Heart right ventricle (tissue), 16 donors: ENCODE data around the gene LGR6. TPM values are rescaled to one million over a fixed set of nuclear protein-coding genes. Genes with fewer than 3 reads are reported as not detected.

Experiments
- ATAC-seq, 8 donors: fragments of 200-7000 bp; cut with Tn5 transposase; one replicate each; pipeline ENCODE4 v1.9.1; 2020; ENCODE audit warnings: mild to moderate bottlenecking in 8 of 8, moderate library complexity in 8 of 8, moderate number of reproducible peaks in 1 of 8
- DNase-seq, 2 donors: peaks; one replicate each; pipeline ENCODE4 v3.0.0-alpha.2; 2020
- H3K27ac ChIP-seq, 10 donors: fragments of 200-600 bp; sonication (generic) in 2 of 10; one replicate each; pipeline versions ENCODE4 v1.5.0 to v1.8.0; 2020 to 2022; ENCODE audit warnings: mild to moderate bottlenecking in 3 of 10
- H3K27me3 ChIP-seq, 7 donors: fragments of 200-600 bp; one replicate each; pipeline ENCODE4 v1.8.0; 2021 to 2022; ENCODE audit warnings: mild to moderate bottlenecking in 2 of 7
- H3K36me3 ChIP-seq, 9 donors: fragments of 200-600 bp; sonication (generic) in 1 of 9; one replicate each; pipeline versions ENCODE4 v1.5.0 to v1.8.0; 2020 to 2022; ENCODE audit warnings: mild to moderate bottlenecking in 2 of 9
- H3K4me1 ChIP-seq, 9 donors: fragments of 200-600 bp; sonication (generic) in 1 of 9; one replicate each; pipeline versions ENCODE4 v1.5.0 to v1.8.0; 2020 to 2022; ENCODE audit warnings: mild to moderate bottlenecking in 4 of 9
- H3K4me3 ChIP-seq, 10 donors: fragments of 200-600 bp; sonication (generic) in 2 of 10; one replicate each; pipeline versions ENCODE4 v1.5.0 to v1.8.0; 2020 to 2022; ENCODE audit warnings: mild to moderate bottlenecking in 7 of 10, moderate library complexity in 2 of 10
- H3K9me3 ChIP-seq, 11 donors: fragments of 200-600 bp in 10 of 11; sonication (generic) in 2 of 11; one replicate each; pipeline versions ENCODE4 v1.5.0 to v1.8.0; 2013 to 2022; ENCODE audit warnings: mild to moderate bottlenecking in 2 of 11, control low read depth in 1 of 11, moderate library complexity in 1 of 11
- WGBS, 2 donors: extraction: QIAGEN DNeasy Blood & Tissue Kit; methylation state at CpG; one replicate each; pipeline ENCODE4 v1.1.7; 2013; ENCODE audit warnings: inconsistent platforms in 1 of 2; 5-methylcytosine and 5-hydroxymethylcytosine counted together
- intact Hi-C, 10 donors: fragments of 100-400 bp; cut with DNase I; formaldehyde crosslinking; loops; one replicate each; pipeline versions ENCODE4 v1.11.1 to v1.14.2; 2022
- polyA plus RNA-seq, 2 donors: library from polyadenylated mRNA; stranded (reverse); fragments of 200-250 nt; gene quantifications; one replicate each; pipeline ENCODE4 v1.2.3, GENCODE V29; 2013
- total RNA-seq, 10 donors: library from RNA; stranded (reverse); fragmentation: NEBNext Ultra II Directional in 3 of 10; extraction: Animal tissue kit (Norgen Biotek cat#: 25700) in 3 of 10; gene quantifications; one replicate each; pipeline versions ENCODE4 v1.2.1 to v1.2.4, GENCODE V29; 2021 to 2023
- TF ChIP-seq, protein P1 (sequence below), 9 donors: fragments of 200-600 bp; sonication (generic) in 2 of 9; IDR thresholded peaks; one replicate each; pipeline versions ENCODE4 v1.5.0 to v1.8.0; 2021 to 2022; ENCODE audit warnings: antibody characterized with exemption in 9 of 9, mild to moderate bottlenecking in 5 of 9, moderate library complexity in 1 of 9
- donor health status: Arrhythmogenic right ventricular cardiomyopathy.
- donor health status: ischemic (EF 13 %, LVEDD 7.1; RV severe dilation, severe dysfunction).
- donor health status: healthy with polysubstance abuse.
- donor health status: DM: no; HTN: yes; CAD: no.
- donor health status: DM: no; HTN: no; CAD: no.
- donor health status: ischemic (EF 25% LVEDD 6.9; RV normal size, moderate dysfunction).
- donor health status: ischemic (EF 25% LVEDD 5.7; RV mildly dilated, moderate dysfunction).
- donor health status: healthy.
- donor health status: DM: yes; HTN: yes; CAD: no.
- donor health status: Ischemic cardiomyopathy.
- donor health status: ischemic (EF 35%, LVEDD 5.7; RV mildly dilated, moderate dysfunction).
- donor health status: nonischemic (EF 11% LVEDD 7.7; RV severe dilation, severe dysfunction).
- donor health status: DM: yes; HTN: yes; CAD: no.
- donor health status: PGD.
- donor health status: ischemic (EF 29% LVEDD 5.4; RV normal size, mild dysfunction).
- donor health status: nonischemic (EF 23%, LVEDD 6.1; RV moderate dilation, normal function).

LGR6 gene
- total and polyA plus RNA-seq, 12 donors: 0.19 to 13.5 (median 2.2) TPM

DNA sequence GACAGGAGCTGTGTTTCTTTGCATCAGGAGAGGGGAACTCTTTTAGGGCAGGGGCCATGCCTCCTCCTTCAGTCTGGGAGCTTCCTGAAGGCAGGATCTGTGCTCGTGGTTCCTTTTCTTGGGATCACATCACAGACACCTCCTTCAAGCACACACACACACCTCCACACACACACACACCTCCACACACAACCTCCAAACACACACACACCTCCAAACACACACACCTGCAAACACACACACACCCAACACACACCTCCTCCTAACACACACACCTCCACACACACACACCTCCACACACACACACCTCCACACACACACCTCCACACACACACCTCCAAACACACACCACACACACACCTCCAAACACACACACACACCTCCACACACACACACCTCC, 10.5 kb downstream of the LGR6 start:
- Histone ChIP-seq H3K27me3 (peaks cover 0 to 19% (median 4%) of the 10 kb centered on the region in 7 donors), H3K4me3 (no peak overlapping the region), H3K27ac (no peak overlapping the region), H3K4me1 (peaks cover 3 to 39% (median 21%) of the 10 kb centered on the region in 9 donors), H3K36me3 (no peaks in the 10 kb centered on the region), H3K9me3 (no peaks in the 10 kb centered on the region)
- DNase-seq (no peak), ATAC-seq (no peak)
- whole genome bisulfite sequencing, 2 donors: 32 to 67% methylated on average over 1 of the region's 1 CpG
- intact Hi-C loops: loop anchor here in 2 of 10 donors (1.0 to 5.0 kb wide), 2 partner anchors 10 to 83 kb away; no protein-coding TSS in a partner anchor
- TF ChIP-seq, protein P1, sequence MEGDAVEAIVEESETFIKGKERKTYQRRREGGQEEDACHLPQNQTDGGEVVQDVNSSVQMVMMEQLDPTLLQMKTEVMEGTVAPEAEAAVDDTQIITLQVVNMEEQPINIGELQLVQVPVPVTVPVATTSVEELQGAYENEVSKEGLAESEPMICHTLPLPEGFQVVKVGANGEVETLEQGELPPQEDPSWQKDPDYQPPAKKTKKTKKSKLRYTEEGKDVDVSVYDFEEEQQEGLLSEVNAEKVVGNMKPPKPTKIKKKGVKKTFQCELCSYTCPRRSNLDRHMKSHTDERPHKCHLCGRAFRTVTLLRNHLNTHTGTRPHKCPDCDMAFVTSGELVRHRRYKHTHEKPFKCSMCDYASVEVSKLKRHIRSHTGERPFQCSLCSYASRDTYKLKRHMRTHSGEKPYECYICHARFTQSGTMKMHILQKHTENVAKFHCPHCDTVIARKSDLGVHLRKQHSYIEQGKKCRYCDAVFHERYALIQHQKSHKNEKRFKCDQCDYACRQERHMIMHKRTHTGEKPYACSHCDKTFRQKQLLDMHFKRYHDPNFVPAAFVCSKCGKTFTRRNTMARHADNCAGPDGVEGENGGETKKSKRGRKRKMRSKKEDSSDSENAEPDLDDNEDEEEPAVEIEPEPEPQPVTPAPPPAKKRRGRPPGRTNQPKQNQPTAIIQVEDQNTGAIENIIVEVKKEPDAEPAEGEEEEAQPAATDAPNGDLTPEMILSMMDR (IDR thresholded peaks at IDR 0.05): no peak

DNA sequence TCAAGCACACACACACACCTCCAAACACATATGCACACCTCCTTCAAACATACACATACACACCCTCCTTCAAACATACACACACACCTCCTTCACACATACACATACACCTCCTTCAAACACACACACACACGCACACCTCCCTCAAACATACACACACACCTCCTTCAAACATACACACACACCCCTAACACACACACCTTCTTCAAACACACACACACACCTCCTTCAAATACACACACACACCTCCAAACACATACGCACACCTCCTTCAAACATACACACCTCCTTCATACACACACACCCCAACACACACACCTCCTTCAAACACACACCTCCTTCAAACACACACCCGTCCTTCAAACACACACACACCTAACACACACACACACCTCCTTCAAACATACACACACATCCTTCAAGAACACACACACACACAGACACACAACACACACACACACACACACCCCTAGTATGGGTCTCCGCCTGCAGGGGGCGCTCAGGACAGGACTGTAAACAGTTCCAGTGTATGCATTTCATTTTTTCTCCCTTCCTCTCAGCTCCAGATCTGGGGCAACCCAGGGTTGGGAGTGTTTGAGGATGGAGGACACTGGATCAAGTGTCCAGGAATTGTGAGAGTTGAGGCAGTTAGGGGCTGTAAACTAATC, 12.1 kb downstream of the LGR6 start:
- ATAC-seq (no peak), DNase-seq (no peak)
- Histone ChIP-seq H3K27ac (no peak overlapping the region), H3K27me3 (peaks cover 0 to 32% (median 5%) of the 10 kb centered on the region in 7 donors), H3K4me1 (peaks cover 0 to 23% (median 9%) of the 10 kb centered on the region in 9 donors), H3K36me3 (no peaks in the 10 kb centered on the region), H3K9me3 (no peaks in the 10 kb centered on the region), H3K4me3 (no peak overlapping the region)
- TF ChIP-seq, protein P1 (IDR thresholded peaks at IDR 0.05): peak in 2 of 9 donors; percentile 13 to 14
- intact Hi-C loops: no loop called here
- WGBS, 2 donors: 71 to 72% methylated on average over 5 of the region's 5 CpGs

- Histone ChIP-seq H3K36me3 (no peaks in the 10 kb centered on the region), H3K4me1 (peaks cover 0 to 12% (median 8%) of the 10 kb centered on the region in 9 donors), H3K27ac (no peak overlapping the region), H3K27me3 (peaks cover 0 to 32% (median 14%) of the 10 kb centered on the region in 7 donors), H3K9me3 (no peaks in the 10 kb centered on the region), H3K4me3 (no peak overlapping the region)
- intact Hi-C loops: no loop called here
- TF ChIP-seq, protein P1 (IDR thresholded peaks at IDR 0.05): peak in 1 of 9 donors; percentile 17
- WGBS, 2 donors: 41 to 64% methylated on average over 1 of the region's 1 CpG
- ATAC-seq: peak in 1 of 8 donors; percentile 30
- peak in 1 of 2 donors; percentile 17 for DNase-seq
Observed at GRCh38 chr1:202207292-202207691, 13.7 kb downstream of the LGR6 start.

DNA sequence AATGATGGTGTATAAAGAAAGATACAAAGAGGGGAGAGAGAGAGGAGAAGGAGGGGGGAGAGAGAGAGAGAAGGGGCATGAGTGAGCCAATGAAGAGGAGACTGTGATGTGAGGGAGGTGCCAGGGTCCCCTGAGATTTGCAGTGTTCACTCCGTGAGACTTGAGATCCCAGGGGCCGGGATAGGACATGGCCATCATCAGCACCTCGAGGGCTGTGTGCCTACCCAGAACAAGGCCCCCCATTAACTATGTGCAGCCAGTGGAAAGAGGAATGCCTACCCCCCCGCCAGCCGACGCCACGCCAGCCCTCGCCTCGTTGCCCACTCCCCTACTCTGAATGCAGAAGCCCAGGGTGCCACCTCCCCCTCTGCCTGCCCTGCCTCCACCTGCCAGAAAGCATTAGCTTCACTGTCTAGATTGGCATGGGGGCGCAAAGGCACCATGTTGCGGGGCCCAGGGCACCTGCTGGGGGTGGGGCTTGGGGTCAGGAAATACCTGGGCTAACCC, 14.8 kb downstream of the LGR6 start:
- intact Hi-C loops: no loop called here
- Histone ChIP-seq H3K4me3 (no peak overlapping the region), H3K27me3 (peaks cover 0 to 43% (median 25%) of the 10 kb centered on the region in 7 donors), H3K9me3 (no peaks in the 10 kb centered on the region), H3K36me3 (no peaks in the 10 kb centered on the region), H3K27ac (no peak overlapping the region), H3K4me1 (peaks cover 0 to 7% (median 0%) of the 10 kb centered on the region in 9 donors)
- ATAC-seq: no peak
- DNase-seq: no peak
- TF ChIP-seq, protein P1 (IDR thresholded peaks at IDR 0.05): no peak
- WGBS, 2 donors: 79 to 82% methylated on average over 11 of the region's 11 CpGs
